ENCODE measurements around the gene DOLK.

Gene DOLK

GRCh38 chr9:128928624-128929023 is 18.8 kb downstream of the DOLK start:
- TF ChIP-seq CTCF (conservative IDR thresholded peaks at IDR 0.05): no peak
- H3K27ac ChIP-seq: peak overlapping the region; percentile 73

GRCh38 chr9:128927731-128928411 is 19.5 kb downstream of the DOLK start:
- TF ChIP-seq CTCF (conservative IDR thresholded peaks at IDR 0.05): peak; percentile 96
- peak overlapping the region; percentile 73 for H3K27ac ChIP-seq

- no peak for TF ChIP-seq CTCF (conservative IDR thresholded peaks at IDR 0.05)
Observed at GRCh38 chr9:128923493-128923883, 23.9 kb downstream of the DOLK start.

GRCh38 chr9:128921881-128922763 is 25.3 kb downstream of the DOLK start:
- H3K27ac ChIP-seq: no peak overlapping the region

More at GRCh38 chr9:128923493-128923883, 23.9 kb downstream of the DOLK start:
- H3K27ac ChIP-seq: no peak overlapping the region

GRCh38 chr9:128920381-128921058 is 26.9 kb downstream of the DOLK start, which contains the start of gene PHYHD1:
PHYHD1 (plus strand) TSS chr9:128920982; CDS start chr9:128922324, 1,342 bp downstream.
- TF ChIP-seq CTCF (conservative IDR thresholded peaks at IDR 0.05): no peak
- H3K27ac ChIP-seq: peak within 1 kb of the TSS; percentile 37

More at GRCh38 chr9:128921881-128922763, 25.3 kb downstream of the DOLK start:
- no peak for TF ChIP-seq CTCF (conservative IDR thresholded peaks at IDR 0.05)

GRCh38 chr9:128919402-128920089 is 27.9 kb downstream of the DOLK start:
- H3K27ac ChIP-seq: peak overlapping the region; percentile 37
- TF ChIP-seq CTCF (conservative IDR thresholded peaks at IDR 0.05): no peak
